HS-27A (cell line): ENCODE measurements around the gene PPIL6.

Source experiments
- DNase-seq: peaks from one replicate; pipeline ENCODE4 v3.0.0-alpha.2; 2012; ENCODE audit warnings: low read depth, missing footprints

PPIL6 gene

GRCh38 chr6:109362102-109362884 lies 78.1 kb downstream of the PPIL6 start:
- no peak for DNase-seq

GRCh38 chr6:109360791-109361190 lies 79.6 kb downstream of the PPIL6 start:
- no peak for DNase-seq

GRCh38 chr6:109360281-109360680 lies 80.1 kb downstream of the PPIL6 start:
- no peak for DNase-seq

GRCh38 chr6:109359248-109359647 lies 81.2 kb downstream of the PPIL6 start:
- DNase-seq, result no peak

- DNase-seq, result no peak
These were observed 82.2 kb downstream of the PPIL6 start for GRCh38 chr6:109358204-109358603.

GRCh38 chr6:109356237-109356636 lies 84.2 kb downstream of the PPIL6 start:
- no peak for DNase-seq

GRCh38 chr6:109351231-109352130 lies 88.9 kb downstream of the PPIL6 start:
- DNase-seq, result no peak

GRCh38 chr6:109349419-109349987 lies 90.9 kb downstream of the PPIL6 start:
- no peak for DNase-seq

GRCh38 chr6:109348226-109348625 lies 92.2 kb downstream of the PPIL6 start:
- DNase-seq, result no peak

- no peak for DNase-seq
These were observed 92.6 kb downstream of the PPIL6 start for GRCh38 chr6:109347779-109348178.

GRCh38 chr6:109345986-109346385 lies 94.4 kb downstream of the PPIL6 start:
- DNase-seq, result no peak

GRCh38 chr6:109344226-109344625 lies 96.2 kb downstream of the PPIL6 start:
- DNase-seq, result no peak

- DNase-seq, result no peak
These were observed 96.9 kb downstream of the PPIL6 start for GRCh38 chr6:109343518-109343917.

- DNase-seq, result no peak
These were observed 97.5 kb downstream of the PPIL6 start for GRCh38 chr6:109342911-109343310.

GRCh38 chr6:109342506-109342905 lies 97.9 kb downstream of the PPIL6 start:
- no peak for DNase-seq

GRCh38 chr6:109340811-109341210 lies 99.6 kb downstream of the PPIL6 start:
- no peak for DNase-seq
